GM21381 (cell line): ENCODE measurements around the gene CD36.

ENCODE experiments used
- ATAC-seq: cut with Tn5 transposase; IDR thresholded peaks from one replicate; pipeline ENCODE4 v1.9.1; 2021; ENCODE audit warnings: mild to moderate bottlenecking, moderate library complexity; ENCODE audit not compliant: unreplicated experiment

The CD36 gene

GRCh38 chr7:80623503-80624252, 14.8 kb upstream of the CD36 start:
- ATAC-seq, result no peak

- no peak for ATAC-seq
Measured at GRCh38 chr7:80624763-80625162, 13.7 kb upstream of the CD36 start.

DNA sequence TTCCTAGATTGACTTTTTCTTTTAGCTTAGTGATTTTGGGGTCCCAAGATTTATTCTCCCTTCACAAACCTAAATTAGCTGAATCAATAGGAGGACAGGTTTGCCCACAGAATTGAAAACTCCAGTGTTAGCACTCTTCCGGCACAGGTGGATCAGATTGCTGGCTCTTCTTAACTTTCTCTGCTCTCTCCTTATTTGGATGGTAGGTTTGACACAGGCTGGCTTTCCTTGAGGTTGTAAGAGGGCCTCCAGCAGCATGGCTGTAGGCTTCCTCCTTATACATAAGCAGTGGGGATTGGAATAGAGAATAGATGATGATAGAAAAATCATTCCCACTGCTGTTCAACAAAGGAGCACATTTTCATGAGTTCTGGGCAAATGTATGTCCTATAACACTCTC, 9.4 kb upstream of the CD36 start:
- ATAC-seq, result no peak

DNA sequence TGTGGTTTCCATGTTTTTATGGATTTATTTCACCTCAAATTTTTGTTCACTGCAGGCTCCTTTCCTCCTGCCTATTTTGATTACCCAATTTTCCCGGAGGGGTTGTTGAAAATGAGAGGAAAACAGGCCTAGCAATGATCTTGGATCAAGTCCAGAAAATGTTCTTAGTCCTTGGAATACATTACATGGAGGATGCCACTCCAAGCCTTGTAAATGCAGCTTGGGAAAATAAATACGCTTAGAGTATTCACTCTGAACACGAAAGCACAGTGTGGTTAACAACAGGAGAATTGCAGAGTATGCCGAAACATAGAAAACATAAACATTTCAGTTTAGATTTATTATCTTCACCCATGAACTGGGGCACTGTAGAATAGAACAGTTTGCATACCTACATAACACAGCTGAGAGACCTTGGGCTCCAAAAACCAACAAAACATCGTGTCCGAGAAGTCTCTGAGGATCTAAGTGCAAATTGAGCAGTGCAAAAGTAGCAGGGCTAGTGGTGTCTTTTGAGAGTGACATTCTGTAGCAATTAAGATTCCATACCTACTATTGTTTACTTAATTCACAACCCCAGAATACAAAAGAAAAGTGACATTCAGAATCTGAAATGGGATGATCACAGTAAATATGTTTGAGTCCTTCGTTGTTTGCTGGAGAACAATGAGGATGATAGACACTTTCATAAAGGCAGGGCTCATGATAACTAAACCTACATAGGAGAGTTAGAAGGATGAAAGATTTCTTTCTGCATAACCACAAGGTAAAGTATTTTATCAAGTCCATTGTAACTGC, 7.6 kb upstream of the CD36 start:
- no peak for ATAC-seq

DNA sequence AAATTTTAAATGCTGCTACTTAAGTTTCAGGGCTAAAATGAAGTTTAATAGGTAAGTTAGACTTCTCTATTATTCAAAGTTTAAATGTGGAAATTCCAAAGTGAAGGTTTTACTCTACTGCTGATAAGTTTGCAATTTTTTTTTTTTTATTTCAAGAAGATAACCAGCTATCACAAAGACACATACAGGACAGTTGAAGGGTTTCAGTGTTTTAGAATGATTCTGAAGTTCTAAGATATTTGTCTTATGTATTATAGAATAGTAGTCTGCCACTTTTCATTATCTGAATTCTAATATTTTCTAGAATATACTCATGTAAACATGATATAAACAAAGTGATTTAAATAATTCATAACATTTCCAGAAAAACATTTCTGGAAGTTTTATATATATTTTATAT, 7.0 kb upstream of the CD36 start:
- ATAC-seq, result no peak

DNA sequence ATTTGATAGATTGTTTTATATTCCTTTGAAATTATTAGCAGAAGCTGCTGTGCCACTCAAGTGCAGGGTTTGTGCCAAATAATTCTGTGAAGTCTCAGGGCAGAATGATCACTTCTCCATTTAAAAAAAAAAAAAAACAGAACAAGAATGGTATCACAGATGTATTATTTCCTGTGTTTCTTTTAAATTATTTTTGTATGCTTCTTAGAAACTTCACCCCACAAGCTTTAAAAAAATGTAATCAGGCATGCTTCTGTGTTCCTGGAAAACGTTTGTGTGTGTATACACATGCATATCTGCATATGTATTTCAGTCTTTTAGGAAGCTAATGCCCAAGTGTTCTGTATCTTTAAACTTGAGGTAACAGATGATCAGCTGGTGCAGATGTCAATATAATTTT, 6.3 kb upstream of the CD36 start:
- no peak for ATAC-seq

GRCh38 chr7:80632819-80633218, 5.6 kb upstream of the CD36 start:
- no peak for ATAC-seq

DNA sequence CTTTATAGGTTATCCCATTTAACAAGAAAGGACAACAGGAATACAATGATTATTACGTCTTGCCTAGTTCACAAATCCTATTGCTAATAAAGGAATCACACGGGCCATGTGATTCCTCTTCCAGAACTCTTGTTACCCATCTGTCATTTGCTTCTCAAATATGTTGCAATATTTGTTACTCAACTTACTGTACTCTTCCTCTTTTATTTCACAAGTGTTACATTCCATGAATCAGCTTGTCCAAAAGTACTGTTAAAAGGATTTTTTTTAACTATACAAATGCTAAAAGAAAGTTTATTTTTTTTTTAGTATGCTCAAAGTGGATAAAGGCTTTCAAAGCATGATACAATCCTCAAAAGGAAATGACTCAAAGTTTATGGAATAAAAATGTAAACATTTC, 3.9 kb upstream of the CD36 start:
- no peak for ATAC-seq

DNA sequence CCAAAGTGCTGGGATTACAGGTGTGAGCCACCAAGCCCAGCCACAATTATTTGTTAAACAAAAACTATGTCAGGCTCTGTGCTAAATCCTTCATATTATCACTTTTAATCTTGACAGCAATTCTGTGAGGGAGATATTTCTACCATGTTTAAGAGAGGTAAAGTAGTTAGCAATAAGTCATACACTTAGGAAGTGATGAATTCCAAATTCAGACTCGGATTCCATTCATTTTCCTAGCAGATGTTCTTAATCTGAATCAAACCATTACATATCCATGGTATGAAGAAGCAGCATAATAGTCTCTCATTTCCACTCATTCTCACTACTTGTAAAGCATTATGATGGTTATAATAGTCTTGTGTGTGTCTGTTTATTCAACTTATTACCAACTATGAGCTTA, 2.9 kb upstream of the CD36 start:
- no peak for ATAC-seq

- no peak for ATAC-seq
Measured at GRCh38 chr7:80635998-80636397, 2.4 kb upstream of the CD36 start.

DNA sequence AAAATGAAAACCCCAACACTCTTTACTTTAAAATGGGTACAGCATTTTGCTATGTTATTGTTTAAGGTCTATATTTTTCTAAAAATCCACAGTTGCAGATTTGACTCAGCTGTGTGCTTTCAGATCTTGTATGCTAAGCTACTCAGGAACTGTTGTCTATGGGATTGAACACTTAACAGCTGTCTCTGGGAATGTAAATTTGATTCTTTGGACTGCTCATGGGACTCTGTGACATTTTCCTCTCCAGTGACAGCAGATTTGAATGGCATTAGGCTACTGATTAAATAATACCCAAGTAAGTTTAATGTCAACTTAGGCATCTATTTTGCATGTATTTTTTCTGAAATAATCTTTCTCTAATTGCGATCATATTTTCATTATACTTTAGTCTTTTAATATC, 1.7 kb upstream of the CD36 start:
- no peak for ATAC-seq

GRCh38 chr7:80637454-80637853, 988 bp upstream of the CD36 start:
- ATAC-seq, result no peak

DNA sequence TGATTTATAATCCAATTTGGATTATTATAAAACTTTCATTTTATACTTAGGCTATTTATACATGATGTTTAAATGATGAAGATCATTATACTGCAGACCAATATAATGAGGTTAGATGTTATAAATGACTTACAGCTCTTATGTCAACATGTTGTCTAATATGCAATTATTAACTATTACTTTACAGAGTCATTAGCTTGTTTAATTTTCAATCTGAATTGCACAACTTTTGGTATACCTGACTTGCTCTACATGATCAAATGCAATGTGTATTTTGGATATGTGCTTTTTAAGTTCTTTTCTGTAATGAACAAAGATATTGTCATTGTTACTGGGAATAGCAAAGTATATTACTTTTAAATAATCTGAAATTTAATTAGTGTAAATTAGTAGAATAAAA, 569 bp downstream of the CD36 start:
- no peak for ATAC-seq

DNA sequence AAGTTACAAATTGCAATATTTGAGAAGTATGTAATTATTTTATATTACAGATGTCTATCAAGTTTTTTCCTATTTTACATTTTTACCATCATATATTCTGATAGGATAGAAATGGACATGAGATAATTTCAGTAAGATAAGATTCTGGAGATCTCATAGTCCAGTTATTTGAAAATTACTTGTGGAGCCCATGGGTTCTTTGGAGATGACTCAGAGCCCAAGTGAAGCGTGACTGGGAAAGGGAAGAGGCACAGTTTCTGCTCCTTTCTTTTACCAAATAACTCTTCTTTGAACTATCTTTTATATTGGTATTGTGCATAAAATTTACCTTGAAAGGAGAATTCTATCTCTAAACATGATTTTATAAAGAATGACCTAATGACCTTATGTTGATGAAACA, 2.4 kb downstream of the CD36 start:
- no peak for ATAC-seq

GRCh38 chr7:80641548-80641947, 3.1 kb downstream of the CD36 start:
- ATAC-seq, result no peak

GRCh38 chr7:80642871-80643270, 4.4 kb downstream of the CD36 start:
- ATAC-seq, result no peak

DNA sequence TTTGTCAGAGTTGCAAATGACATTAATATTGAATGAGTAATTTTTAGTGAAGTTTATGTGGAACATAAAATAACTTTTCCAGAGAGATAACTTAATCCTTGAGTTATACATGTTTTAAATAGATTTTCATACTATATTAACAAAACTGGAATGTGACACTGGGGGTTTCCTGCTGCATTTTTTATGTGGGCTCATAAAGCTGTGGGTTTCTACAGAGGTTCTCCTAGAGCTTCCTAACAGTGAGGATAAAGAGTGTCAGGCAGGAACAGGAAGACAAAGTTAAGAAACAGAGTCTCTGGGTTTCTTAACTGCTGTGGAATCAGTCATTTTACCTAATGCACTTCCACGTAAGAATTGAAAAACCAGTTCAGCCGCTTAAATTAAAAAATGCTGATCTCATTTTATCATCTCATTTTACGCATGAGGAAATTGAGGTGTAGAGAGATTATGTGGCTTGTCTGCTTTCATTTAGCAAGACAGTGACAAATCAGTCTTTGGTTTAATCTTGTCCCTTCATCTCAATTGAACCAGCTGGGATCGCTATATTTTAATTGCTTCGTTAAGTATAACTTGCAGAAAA, 5.0 kb downstream of the CD36 start:
- no peak for ATAC-seq

DNA sequence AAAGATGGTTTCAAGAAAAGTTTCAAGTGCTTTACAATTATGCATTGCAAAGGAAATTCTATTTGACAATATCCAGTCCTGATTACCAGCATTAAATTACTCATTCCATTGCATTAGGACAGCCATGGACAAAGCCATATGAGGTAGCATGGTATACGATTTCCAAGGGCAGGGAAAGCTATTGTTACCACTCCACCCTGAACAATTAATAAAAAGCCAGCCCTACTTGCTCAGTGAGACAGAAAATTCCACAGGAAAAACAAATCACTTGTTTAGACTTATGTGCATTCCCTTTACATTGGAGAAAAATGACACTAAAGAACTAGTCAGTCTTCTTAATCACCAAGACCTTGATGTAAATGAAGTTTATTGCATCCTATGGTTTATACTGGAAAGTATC, 5.6 kb downstream of the CD36 start:
- ATAC-seq, result no peak

- ATAC-seq, result no peak
Measured at GRCh38 chr7:80646083-80646865, 7.8 kb downstream of the CD36 start.

DNA sequence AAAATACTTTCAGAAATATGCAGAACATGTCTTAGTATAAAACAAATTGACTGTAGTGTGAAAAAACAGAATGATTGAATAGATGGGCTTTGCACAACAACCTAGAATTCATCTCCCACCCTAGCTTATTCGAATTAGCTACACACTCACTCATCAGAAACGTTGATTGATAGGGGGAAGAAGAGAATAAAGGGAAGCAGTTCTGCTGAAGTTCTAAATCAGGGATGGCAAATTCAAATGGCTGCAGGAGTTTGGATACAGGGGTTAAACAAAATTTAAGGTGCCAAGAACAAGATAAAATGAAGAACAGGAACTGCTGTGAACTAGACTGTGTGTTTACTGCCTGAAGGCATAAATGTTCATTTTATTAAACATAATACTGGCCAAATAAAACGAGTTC, 9.0 kb downstream of the CD36 start:
- no peak for ATAC-seq

GRCh38 chr7:80648031-80648600, 9.7 kb downstream of the CD36 start:
- no peak for ATAC-seq
